Hematopoietic multipotent progenitor cell treated with erythropoietin and hydrocortisone succinate and interleukin-3 and kit ligand, for 17 days (in vitro differentiated cells): ENCODE data around the gene TMEM217.

Source experiments
- DNase-seq: peaks from one replicate; pipeline ENCODE4 v3.0.0-alpha.2; 2015; ENCODE audit warnings: low spot score

TMEM217 gene

GRCh38 chr6:37169496-37170272, 88.3 kb downstream of the TMEM217 start, which contains the start of gene PIM1:
Gene PIM1, plus strand, starts transcription at chr6:37170152. Its CDS starts 424 bp downstream, at chr6:37170576.
- DNase-seq, result peak; percentile 94

DNA sequence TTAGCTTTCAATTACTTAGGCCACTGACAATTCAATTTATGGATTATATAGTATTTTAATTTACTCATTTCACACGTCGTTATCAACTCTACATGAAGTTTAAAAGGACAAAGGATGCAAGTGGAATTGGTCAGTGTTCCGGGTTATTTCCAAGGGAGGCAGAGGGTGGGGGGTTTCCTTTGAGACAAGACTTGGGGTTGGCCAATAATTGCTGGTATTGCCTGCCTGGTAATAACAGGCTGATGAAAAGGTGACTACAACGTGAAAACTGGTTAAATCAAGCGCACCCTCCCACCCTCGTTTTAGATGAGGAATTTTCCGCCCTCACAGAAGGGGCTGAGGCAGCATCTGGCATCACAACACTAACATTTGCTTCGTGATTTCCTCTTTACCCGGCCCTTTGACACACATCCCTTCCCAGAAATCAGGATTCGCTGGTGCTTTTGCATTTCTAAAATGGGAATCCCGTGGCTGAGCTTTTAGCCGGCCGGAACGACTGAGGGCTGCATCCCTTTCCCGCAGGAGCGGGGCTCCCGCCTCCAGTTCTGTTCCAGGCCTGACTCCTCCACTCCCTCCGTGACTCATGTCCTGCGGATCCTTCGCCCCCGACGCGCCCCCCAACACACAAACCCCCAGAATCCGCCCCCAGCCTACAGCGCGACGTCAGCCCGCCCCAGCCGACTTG, 89.0 kb downstream of the TMEM217 start:
- DNase-seq, result peak; percentile 62

- peak; percentile 28 for DNase-seq
Observed at GRCh38 chr6:37168163-37168758, 89.7 kb downstream of the TMEM217 start.

DNA sequence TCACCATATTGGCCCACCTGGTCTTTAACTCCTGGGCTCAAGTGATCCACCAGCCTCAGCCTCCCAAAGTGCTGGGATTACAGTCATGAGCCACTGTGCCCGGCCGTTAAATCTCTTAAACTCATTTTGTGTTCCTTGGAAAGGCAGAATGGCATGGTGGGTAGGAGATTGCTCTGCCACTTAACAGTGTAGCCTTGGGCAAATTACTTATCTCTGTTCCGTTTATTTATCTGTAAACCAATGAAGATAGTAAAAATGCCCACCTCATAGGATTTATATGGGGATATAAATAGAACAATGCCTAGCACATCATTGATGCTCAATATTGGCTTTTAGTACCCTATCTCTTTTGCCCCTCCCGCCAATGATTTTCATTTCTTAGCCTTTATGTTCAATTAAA, 95.2 kb downstream of the TMEM217 start:
- peak; percentile 4 for DNase-seq
